ENCODE data around the gene LAMA2. TPM values are rescaled to one million over a fixed set of nuclear protein-coding genes. Genes with fewer than 3 reads are reported as not detected.

Gene LAMA2
- total and polyA plus RNA-seq, 2 donors from 2014 or later, result 2.2 to 20.8 TPM

- Histone ChIP-seq H3K4me1 (ENCODE audit: control insufficient read depth in 2 of 3, insufficient read depth in 2 of 3, low read depth in 1 of 3, low read length in 3 of 3) (no peaks in the 10 kb centered on the region), H3K9me3 (ENCODE audit: control insufficient read depth in 2 of 3, insufficient read depth in 1 of 3, low read length in 3 of 3) (no peaks in the 10 kb centered on the region), H3K27me3 (ENCODE audit: control insufficient read depth, insufficient read depth, low read length) (no peaks in the 10 kb centered on the region), H3K4me3 (ENCODE audit: low read length in 3 of 3) (no peak overlapping the region), H3K36me3 (ENCODE audit: control insufficient read depth in 2 of 3, insufficient read depth in 3 of 3, low read length in 3 of 3) (no peaks in the 10 kb centered on the region), H3K9ac (ENCODE audit: low read length in 3 of 3) (no peak overlapping the region), H3K27ac (ENCODE audit: low read depth in 2 of 2, low read length in 2 of 2) (no peak overlapping the region)
- intact Hi-C loops (cut with DNase I), result no loop called here
- FAIRE-seq, result no peak
- DNase-seq, result peak in 1 of 5 donors; percentile 2
- TF ChIP-seq CTCF (IDR thresholded peaks at IDR 0.05; ENCODE audit: borderline replicate concordance, extremely low read depth, insufficient read depth), result no peak
Measured at GRCh38 chr6:129446272-129447197, 563.6 kb downstream of the LAMA2 start.

GRCh38 chr6:129447198-129447565 lies 564.2 kb downstream of the LAMA2 start:
- intact Hi-C loops (cut with DNase I), result no loop called here
- no peaks in the 10 kb centered on the region for H3K4me1 ChIP-seq (ENCODE audit: control insufficient read depth in 2 of 3, insufficient read depth in 2 of 3, low read depth in 1 of 3, low read length in 3 of 3)
- H3K9me3 ChIP-seq (ENCODE audit: control insufficient read depth in 2 of 3, insufficient read depth in 1 of 3, low read length in 3 of 3), result no peaks in the 10 kb centered on the region
- no peak overlapping the region for H3K9ac ChIP-seq (ENCODE audit: low read length in 3 of 3)
- H3K36me3 ChIP-seq (ENCODE audit: control insufficient read depth in 2 of 3, insufficient read depth in 3 of 3, low read length in 3 of 3), result no peaks in the 10 kb centered on the region
- DNase-seq, result no peak
- no peaks in the 10 kb centered on the region for H3K27me3 ChIP-seq (ENCODE audit: control insufficient read depth, insufficient read depth, low read length)
- FAIRE-seq, result no peak
- H3K27ac ChIP-seq (ENCODE audit: low read depth in 2 of 2, low read length in 2 of 2), result no peak overlapping the region
- H3K4me3 ChIP-seq (ENCODE audit: low read length in 3 of 3), result no peak overlapping the region
- no peak for TF ChIP-seq CTCF (IDR thresholded peaks at IDR 0.05; ENCODE audit: borderline replicate concordance, extremely low read depth, insufficient read depth)

GRCh38 chr6:129448965-129449364 lies 566.0 kb downstream of the LAMA2 start:
- H3K36me3 ChIP-seq (ENCODE audit: control insufficient read depth in 2 of 3, insufficient read depth in 3 of 3, low read length in 3 of 3), result no peaks in the 10 kb centered on the region
- H3K4me3 ChIP-seq (ENCODE audit: low read length in 3 of 3), result no peak overlapping the region
- no peaks in the 10 kb centered on the region for H3K4me1 ChIP-seq (ENCODE audit: control insufficient read depth in 2 of 3, insufficient read depth in 2 of 3, low read depth in 1 of 3, low read length in 3 of 3)
- intact Hi-C loops (cut with DNase I), result no loop called here
- DNase-seq, result no peak
- no peak for TF ChIP-seq CTCF (IDR thresholded peaks at IDR 0.05; ENCODE audit: borderline replicate concordance, extremely low read depth, insufficient read depth)
- no peak overlapping the region for H3K9ac ChIP-seq (ENCODE audit: low read length in 3 of 3)
- no peaks in the 10 kb centered on the region for H3K27me3 ChIP-seq (ENCODE audit: control insufficient read depth, insufficient read depth, low read length)
- FAIRE-seq, result no peak
- no peaks in the 10 kb centered on the region for H3K9me3 ChIP-seq (ENCODE audit: control insufficient read depth in 2 of 3, insufficient read depth in 1 of 3, low read length in 3 of 3)
- H3K27ac ChIP-seq (ENCODE audit: low read depth in 2 of 2, low read length in 2 of 2), result no peak overlapping the region

Data from kidney (tissue), 14 donors.